T-helper 17 cell (primary cell): ENCODE results near the gene CTCF. TPM values are rescaled to one million over a fixed set of nuclear protein-coding genes. Genes with fewer than 3 reads are reported as not detected.

Source experiments
- ATAC-seq: fragments of 150-1000 bp; cut with Tn5 transposase; 2 replicates; pipeline ENCODE4 v1.10.0; 2021; ENCODE audit warnings: mild to moderate bottlenecking, moderate library complexity
- DNase-seq, 3 donors: peaks; one replicate each; pipeline versions ENCODE4 v3.0.0 to v3.0.0-alpha.2; 2020 to 2021
- H3K9me3 ChIP-seq: one replicate; pipeline ENCODE4 v1.7.0; 2013; ENCODE audit warnings: low read length, mild to moderate bottlenecking; ENCODE audit not compliant: control insufficient read depth, poor library complexity, severe bottlenecking
- H3K27ac Mint-ChIP-seq: one replicate; pipeline ENCODE4 v1.8.0; 2022; ENCODE audit warnings: mild to moderate bottlenecking, moderate library complexity, mixed read lengths
- H3K27me3 Mint-ChIP-seq: one replicate; pipeline ENCODE4 v1.8.0; 2022; ENCODE audit warnings: mixed read lengths
- H3K36me3 Mint-ChIP-seq: one replicate; pipeline ENCODE4 v1.8.0; 2022; ENCODE audit warnings: low read depth, mixed read lengths
- H3K4me1 Mint-ChIP-seq: one replicate; pipeline ENCODE4 v1.8.0; 2022; ENCODE audit warnings: mild to moderate bottlenecking, mixed read lengths
- H3K4me3 Mint-ChIP-seq: one replicate; pipeline ENCODE4 v1.8.0; 2022; ENCODE audit warnings: mild to moderate bottlenecking, moderate library complexity, mixed read lengths
- total RNA-seq, 4 donors: library from RNA in 2 of 4; stranded (reverse) in 2 of 4; gene quantifications; one replicate each; pipeline ENCODE4 v1.2.3 and lab custom pipeline; 2022 to 2026

The CTCF gene
- total RNA-seq, 2 donors from 2014 or later, result 48.5 to 57.8 TPM

GRCh38 chr16:67547423-67548264 is 14.7 kb upstream of the CTCF start:
- Mint-ChIP-seq H3K4me1 (peaks cover 44% of the 10 kb centered on the region), H3K36me3 (no peaks in the 10 kb centered on the region), H3K27me3 (no peaks in the 10 kb centered on the region), H3K27ac (peak overlapping the region; percentile 93), H3K4me3 (peak overlapping the region; percentile 86)
- H3K9me3 ChIP-seq, result no peaks in the 10 kb centered on the region
- DNase-seq (peak in 2 of 3 donors; percentile 32 to 49), ATAC-seq (peak; percentile 75)

- ATAC-seq, result peak; percentile 20
Observed at GRCh38 chr16:67548265-67549126, 13.8 kb upstream of the CTCF start.

GRCh38 chr16:67549240-67549639 is 13.1 kb upstream of the CTCF start:
- no peak for DNase-seq
- no peak overlapping the region for H3K4me3 Mint-ChIP-seq
- ATAC-seq, result no peak
- H3K27ac Mint-ChIP-seq, result peak overlapping the region; percentile 93
- no peaks in the 10 kb centered on the region for H3K9me3 ChIP-seq
- H3K36me3 Mint-ChIP-seq, result no peaks in the 10 kb centered on the region
- no peaks in the 10 kb centered on the region for H3K27me3 Mint-ChIP-seq
- peaks cover 34% of the 10 kb centered on the region for H3K4me1 Mint-ChIP-seq

More at GRCh38 chr16:67548265-67549126, 13.8 kb upstream of the CTCF start:
- no peak for DNase-seq
- Mint-ChIP-seq H3K4me1 (peaks cover 40% of the 10 kb centered on the region), H3K27me3 (no peaks in the 10 kb centered on the region), H3K27ac (peak overlapping the region; percentile 93), H3K4me3 (peak overlapping the region; percentile 86), H3K36me3 (no peaks in the 10 kb centered on the region)
- no peaks in the 10 kb centered on the region for H3K9me3 ChIP-seq

GRCh38 chr16:67549936-67550335 is 12.4 kb upstream of the CTCF start:
- peaks cover 37% of the 10 kb centered on the region for H3K4me1 Mint-ChIP-seq
- DNase-seq (no peak), ATAC-seq (no peak)
- H3K36me3 Mint-ChIP-seq, result no peaks in the 10 kb centered on the region
- H3K27ac Mint-ChIP-seq, result peak overlapping the region; percentile 92
- no peaks in the 10 kb centered on the region for H3K27me3 Mint-ChIP-seq
- H3K9me3 ChIP-seq, result no peaks in the 10 kb centered on the region
- H3K4me3 Mint-ChIP-seq, result peak overlapping the region; percentile 8

GRCh38 chr16:67551091-67551490 is 11.2 kb upstream of the CTCF start:
- no peaks in the 10 kb centered on the region for H3K36me3 Mint-ChIP-seq
- peak overlapping the region; percentile 92 for H3K27ac Mint-ChIP-seq
- no peak for ATAC-seq
- no peak overlapping the region for H3K4me3 Mint-ChIP-seq
- no peaks in the 10 kb centered on the region for H3K9me3 ChIP-seq
- DNase-seq, result no peak
- peaks cover 46% of the 10 kb centered on the region for H3K4me1 Mint-ChIP-seq
- no peaks in the 10 kb centered on the region for H3K27me3 Mint-ChIP-seq

- DNase-seq (no peak), ATAC-seq (no peak)
- Mint-ChIP-seq H3K27ac (peak overlapping the region; percentile 57), H3K27me3 (no peaks in the 10 kb centered on the region), H3K4me1 (peaks cover 45% of the 10 kb centered on the region), H3K36me3 (no peaks in the 10 kb centered on the region), H3K4me3 (no peak overlapping the region)
- no peaks in the 10 kb centered on the region for H3K9me3 ChIP-seq
Observed at GRCh38 chr16:67551972-67552371, 10.4 kb upstream of the CTCF start.

GRCh38 chr16:67552476-67552875 is 9.8 kb upstream of the CTCF start:
- Mint-ChIP-seq H3K4me3 (peak overlapping the region; percentile 69), H3K4me1 (peaks cover 44% of the 10 kb centered on the region), H3K36me3 (no peaks in the 10 kb centered on the region), H3K27me3 (no peaks in the 10 kb centered on the region), H3K27ac (peak overlapping the region; percentile 57)
- no peaks in the 10 kb centered on the region for H3K9me3 ChIP-seq
- DNase-seq, result no peak
- ATAC-seq, result no peak

GRCh38 chr16:67555795-67556212 is 6.5 kb upstream of the CTCF start:
- H3K36me3 Mint-ChIP-seq, result peaks cover under 1% of the 10 kb centered on the region
- H3K4me1 Mint-ChIP-seq, result peaks cover 42% of the 10 kb centered on the region
- ATAC-seq (peak; percentile 93), DNase-seq (no peak)
- no peaks in the 10 kb centered on the region for H3K9me3 ChIP-seq
- H3K4me3 Mint-ChIP-seq, result peak overlapping the region; percentile 72
- H3K27me3 Mint-ChIP-seq, result no peaks in the 10 kb centered on the region
- H3K27ac Mint-ChIP-seq, result peak overlapping the region; percentile 73

GRCh38 chr16:67558859-67559258 is 3.5 kb upstream of the CTCF start:
- no peak overlapping the region for H3K27ac Mint-ChIP-seq
- H3K27me3 Mint-ChIP-seq, result no peaks in the 10 kb centered on the region
- peaks cover 41% of the 10 kb centered on the region for H3K4me1 Mint-ChIP-seq
- no peak for DNase-seq
- no peak overlapping the region for H3K4me3 Mint-ChIP-seq
- peaks cover 2% of the 10 kb centered on the region for H3K36me3 Mint-ChIP-seq
- ATAC-seq, result no peak
- H3K9me3 ChIP-seq, result no peaks in the 10 kb centered on the region

GRCh38 chr16:67560827-67561342 is 1.4 kb upstream of the CTCF start:
- H3K4me3 Mint-ChIP-seq, result peak overlapping the region; percentile 90
- H3K9me3 ChIP-seq, result no peaks in the 10 kb centered on the region
- no peaks in the 10 kb centered on the region for H3K27me3 Mint-ChIP-seq
- H3K4me1 Mint-ChIP-seq, result peaks cover 39% of the 10 kb centered on the region
- DNase-seq, result no peak
- ATAC-seq, result no peak
- peak overlapping the region; percentile 87 for H3K27ac Mint-ChIP-seq
- peaks cover 2% of the 10 kb centered on the region for H3K36me3 Mint-ChIP-seq

GRCh38 chr16:67561501-67561823 is 864 bp upstream of the CTCF start:
- DNase-seq (no peak), ATAC-seq (no peak)
- Mint-ChIP-seq H3K27me3 (no peaks in the 10 kb centered on the region), H3K36me3 (peaks cover 2% of the 10 kb centered on the region), H3K4me1 (peaks cover 36% of the 10 kb centered on the region), H3K4me3 (peak overlapping the region; percentile 90), H3K27ac (peak overlapping the region; percentile 87)
- no peaks in the 10 kb centered on the region for H3K9me3 ChIP-seq

- peaks cover 2% of the 10 kb centered on the region for H3K36me3 Mint-ChIP-seq
- H3K4me1 Mint-ChIP-seq, result peaks cover 36% of the 10 kb centered on the region
- no peaks in the 10 kb centered on the region for H3K9me3 ChIP-seq
- H3K27me3 Mint-ChIP-seq, result no peaks in the 10 kb centered on the region
- peak overlapping the region; percentile 91 for H3K27ac Mint-ChIP-seq
- peak overlapping the region; percentile 90 for H3K4me3 Mint-ChIP-seq
- DNase-seq (peak; percentile 89 to 97 (median 97)), ATAC-seq (peak; percentile 77)
Observed at GRCh38 chr16:67561824-67562525, 351 bp upstream of the CTCF start.
